Measurements from ENCODE around the gene ILK.
A peak's percentile ranks its signal among the peaks of the same experiment; 100 is the strongest.

The ILK gene

GRCh38 chr11:6603287-6604080 is at the start of gene ILK, which contains the start of gene RRP8:
TSS of gene ILK (plus strand) at chr11:6603774. CDS start at chr11:6604272, 498 bp downstream.
TSS of gene RRP8 (minus strand) at chr11:6603616. CDS start at chr11:6603502, 114 bp downstream.
- DNase-seq: peak; percentile 96

DNA sequence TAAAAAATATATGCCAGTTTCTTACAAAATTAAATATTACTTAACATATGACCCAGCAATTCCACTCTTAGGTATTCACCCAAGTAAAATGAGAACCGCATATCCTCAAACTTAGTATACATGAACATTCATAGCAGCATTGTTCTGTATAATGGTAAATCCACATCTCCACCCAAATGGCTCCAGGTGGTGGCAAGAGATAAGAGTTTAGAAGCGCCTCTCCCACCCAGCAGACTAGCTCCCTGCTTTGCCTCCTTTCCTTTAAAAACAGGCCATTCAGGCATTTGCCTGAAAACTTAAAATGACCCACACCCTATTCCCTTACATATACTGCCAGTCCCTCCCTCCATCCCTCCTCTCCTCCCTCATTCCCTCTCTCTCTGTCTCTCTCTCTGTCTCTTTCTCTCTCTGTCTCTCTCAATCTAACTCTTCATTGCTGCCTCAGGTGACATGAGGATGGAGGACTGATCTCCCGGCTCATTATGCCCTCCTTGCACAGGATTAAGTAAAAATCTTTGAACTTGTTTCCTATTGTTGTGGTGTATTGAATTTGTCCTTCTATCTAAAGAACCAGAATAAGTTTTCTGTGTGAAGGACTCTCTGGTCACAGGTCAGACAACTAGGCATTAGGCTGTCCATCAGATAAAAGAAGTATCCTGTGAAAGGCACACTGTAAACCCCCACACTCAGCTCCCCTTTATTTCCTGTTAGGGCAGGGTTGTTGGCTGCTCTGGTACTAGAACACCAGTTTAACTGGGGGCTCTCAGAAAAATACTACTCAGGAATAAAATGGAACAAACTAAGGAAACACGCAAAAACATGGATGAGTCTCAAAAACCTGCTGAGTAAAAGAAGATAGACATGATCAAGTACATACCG is 48.5 kb upstream of the ILK start:
- no peak for DNase-seq

DNA sequence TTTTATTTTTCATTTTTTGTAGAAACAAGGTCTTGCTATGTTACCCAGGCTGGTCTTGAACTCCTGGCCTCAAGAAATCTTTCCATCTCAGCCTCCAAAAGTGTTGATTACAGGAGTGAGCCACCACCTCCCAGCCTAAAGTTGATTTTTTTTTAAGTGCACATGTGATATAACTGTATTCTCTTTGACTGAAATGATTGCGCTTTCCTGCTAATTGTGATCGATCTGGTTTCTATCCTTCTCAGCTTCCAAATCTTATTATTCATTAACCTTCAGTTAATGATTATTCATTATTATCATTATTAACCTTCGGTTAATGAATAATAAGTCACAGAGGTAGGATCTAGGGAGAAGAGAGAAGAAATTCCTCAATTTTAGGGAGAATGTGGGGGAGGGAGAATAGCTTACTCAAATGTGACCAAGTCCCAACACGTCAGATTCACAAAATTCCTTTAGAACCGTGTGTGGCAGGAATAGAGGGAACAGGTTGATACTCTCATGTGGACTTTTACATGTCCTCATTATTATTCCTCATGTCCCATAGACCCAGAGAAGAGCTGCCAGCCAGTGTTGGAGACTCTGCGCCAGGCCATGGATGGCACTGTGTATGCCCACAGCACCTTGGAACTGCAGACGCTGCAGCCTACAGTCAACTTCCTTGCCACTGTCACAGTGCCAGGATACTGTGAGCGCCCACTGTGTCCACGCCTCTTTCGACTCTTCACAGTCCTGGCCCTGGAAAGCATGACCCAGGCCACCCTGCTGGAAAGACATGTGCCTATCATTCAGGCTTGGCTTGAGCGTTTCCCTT is 47.2 kb upstream of the ILK start:
- DNase-seq: no peak

DNA sequence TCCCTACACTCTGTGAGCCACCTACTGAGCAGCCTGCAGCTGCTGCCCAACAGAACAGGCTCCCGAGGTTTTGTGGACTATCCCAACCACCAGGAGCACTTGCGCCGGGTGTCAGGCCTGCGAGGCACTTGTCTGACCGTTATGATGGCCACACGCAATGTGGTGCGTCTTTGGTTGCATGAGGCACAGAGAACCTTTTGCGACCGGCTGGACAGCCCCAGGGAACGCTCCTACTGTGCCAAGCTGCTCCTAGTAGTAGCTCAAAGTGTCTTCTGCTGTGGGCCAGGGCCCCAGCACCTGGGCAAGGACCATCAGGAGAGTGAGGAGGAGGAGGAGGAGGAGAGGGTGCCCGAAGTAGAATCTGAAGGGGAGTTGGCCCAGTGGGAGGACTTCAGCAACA is 46.5 kb upstream of the ILK start:
- no peak for DNase-seq

GRCh38 chr11:6557761-6558674 is 45.6 kb upstream of the ILK start:
- DNase-seq: no peak

GRCh38 chr11:6559369-6559768 is 44.2 kb upstream of the ILK start:
- no peak for DNase-seq

- no peak for DNase-seq
Measured at GRCh38 chr11:6561288-6561687, 42.3 kb upstream of the ILK start.

- DNase-seq: no peak
Measured at GRCh38 chr11:6563121-6563619, 40.4 kb upstream of the ILK start.

DNA sequence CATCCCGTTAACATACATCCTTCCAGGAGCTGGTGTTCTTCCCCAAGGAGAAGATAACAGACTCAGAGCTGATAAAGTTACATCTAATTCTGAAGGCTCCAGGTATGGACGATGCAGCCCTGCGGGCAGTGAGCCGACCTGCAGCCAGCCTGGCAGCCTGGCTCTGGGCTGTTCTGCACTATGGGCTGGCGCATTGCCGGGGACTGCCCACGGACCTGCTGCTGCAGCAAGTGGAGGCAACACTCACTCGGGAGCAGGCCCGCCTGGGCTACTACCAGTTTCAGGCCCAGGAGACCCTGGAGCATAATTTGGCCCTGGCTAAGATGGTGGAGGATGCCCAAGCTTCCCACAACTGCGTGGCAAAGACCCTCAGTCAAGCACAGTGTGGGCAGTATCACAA is 39.9 kb upstream of the ILK start:
- no peak for DNase-seq

DNA sequence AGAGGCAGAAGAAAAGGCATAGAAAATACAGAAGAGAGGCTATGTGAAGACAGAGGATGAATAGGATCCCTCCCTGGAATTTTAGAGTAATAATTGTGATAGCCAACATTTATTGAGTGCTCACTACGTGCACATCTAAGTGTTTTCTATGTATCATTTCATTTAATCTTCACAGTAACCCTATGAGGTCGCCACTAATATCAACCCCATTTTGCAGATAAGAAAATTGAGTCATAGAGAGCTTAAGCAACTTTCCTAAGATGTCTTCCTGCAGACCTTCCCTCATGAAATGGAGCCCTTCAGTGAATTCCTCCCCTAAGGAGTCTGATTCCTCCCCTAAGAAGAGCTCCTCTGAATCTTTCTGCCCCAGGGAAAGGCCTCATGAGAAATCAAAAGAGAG is 38.2 kb upstream of the ILK start:
- DNase-seq: no peak

GRCh38 chr11:6565988-6566703 is 37.4 kb upstream of the ILK start:
- no peak for DNase-seq

GRCh38 chr11:6566704-6567370 is 36.7 kb upstream of the ILK start:
- DNase-seq: no peak

GRCh38 chr11:6567371-6567745 is 36.2 kb upstream of the ILK start:
- DNase-seq: no peak

DNA sequence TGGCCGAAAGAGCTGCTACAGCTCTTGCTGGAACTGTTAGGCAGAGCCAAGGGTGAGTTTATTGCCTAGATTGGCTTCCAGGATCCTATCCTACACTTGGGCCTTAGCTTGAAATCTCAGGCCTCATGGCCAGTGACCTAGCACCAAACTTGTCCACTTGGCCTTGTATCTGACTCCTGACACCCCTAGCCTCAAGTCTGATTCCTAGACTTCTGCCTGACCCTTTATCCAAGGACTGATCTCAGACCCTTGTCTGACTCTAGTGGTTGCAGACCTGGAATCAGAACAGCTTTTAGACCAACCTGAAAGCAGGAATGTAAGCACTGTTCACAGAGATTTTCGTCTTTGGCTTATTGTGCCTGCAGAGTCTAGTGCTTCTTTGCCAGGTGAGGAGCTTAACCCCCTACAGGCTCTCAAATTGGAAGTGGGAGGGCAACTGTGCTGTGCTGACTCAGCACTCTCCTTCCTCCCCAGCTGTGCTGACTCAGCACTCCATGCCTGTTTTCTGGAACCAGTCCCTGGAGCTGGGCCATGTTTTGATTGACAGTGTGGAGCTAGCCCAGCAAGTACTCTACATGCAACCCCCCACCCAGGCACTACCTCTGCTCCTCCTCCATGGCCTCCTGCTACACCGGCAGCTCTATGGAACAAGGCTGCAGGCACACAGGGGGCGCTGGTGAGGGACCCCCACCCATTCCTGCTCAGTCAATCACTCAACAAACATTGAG is 35.2 kb upstream of the ILK start:
- peak; percentile 35 for DNase-seq

DNA sequence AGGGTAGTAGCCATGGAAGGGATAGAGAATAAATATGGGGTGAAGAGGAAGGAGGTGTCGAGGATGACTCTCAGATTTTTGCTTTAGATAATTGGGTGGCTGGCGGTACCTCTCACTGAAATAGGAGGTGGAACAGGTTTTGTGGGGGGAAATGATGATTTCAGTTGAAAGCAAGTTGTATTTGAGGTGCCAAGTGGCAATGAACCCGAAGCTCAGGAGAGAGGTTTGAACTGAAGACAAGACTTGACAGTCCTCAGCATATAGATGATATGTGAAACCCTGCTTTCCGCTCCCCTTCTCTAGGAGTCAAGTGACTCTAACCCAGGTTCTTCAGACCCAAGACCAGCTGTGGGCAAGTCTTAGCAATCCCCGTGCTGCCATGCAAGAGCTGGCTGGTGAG is 33.9 kb upstream of the ILK start:
- no peak for DNase-seq

GRCh38 chr11:6570691-6571427 is 32.7 kb upstream of the ILK start:
- DNase-seq: no peak

- DNase-seq: no peak
Measured at GRCh38 chr11:6571434-6572008, 32.1 kb upstream of the ILK start.

DNA sequence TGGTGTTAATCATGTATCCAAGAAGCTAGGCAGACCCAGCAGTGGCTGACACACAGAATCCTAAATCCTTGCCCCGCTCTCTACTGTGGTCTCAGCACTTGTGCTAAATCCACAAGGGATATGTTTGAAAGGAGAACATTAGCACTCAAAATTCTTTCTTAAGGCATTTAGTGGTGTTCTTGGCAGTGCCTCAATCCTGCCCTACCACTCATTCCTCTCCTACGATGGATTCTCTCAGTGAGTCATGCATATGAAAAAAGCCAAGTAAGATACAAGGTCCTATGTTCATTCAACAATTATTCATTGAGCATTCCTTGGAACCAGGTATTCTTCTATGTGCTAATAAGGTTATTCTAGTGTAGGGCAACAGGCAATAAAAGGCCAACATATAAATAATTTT is 31.4 kb upstream of the ILK start:
- DNase-seq: no peak
